GM12875 (cell line): ENCODE results near the gene ZNF688.

Experiments
- H3K4me3 ChIP-seq: one replicate; pipeline ENCODE4 v1.5.1; 2011; ENCODE audit warnings: low read depth, low read length, control low read depth
- TF ChIP-seq, protein P1 (sequence below): IDR thresholded peaks from 2 replicates; pipeline ENCODE4 v1.5.1; 2011; ENCODE audit warnings: low read depth, mild to moderate bottlenecking, control low read depth, inconsistent platforms, low read length, moderate library complexity, borderline replicate concordance; ENCODE audit not compliant: insufficient read depth

ZNF688 gene

GRCh38 chr16:30554557-30555314, 16.8 kb downstream of the ZNF688 start:
- no peak overlapping the region for H3K4me3 ChIP-seq
- TF ChIP-seq, protein P1, sequence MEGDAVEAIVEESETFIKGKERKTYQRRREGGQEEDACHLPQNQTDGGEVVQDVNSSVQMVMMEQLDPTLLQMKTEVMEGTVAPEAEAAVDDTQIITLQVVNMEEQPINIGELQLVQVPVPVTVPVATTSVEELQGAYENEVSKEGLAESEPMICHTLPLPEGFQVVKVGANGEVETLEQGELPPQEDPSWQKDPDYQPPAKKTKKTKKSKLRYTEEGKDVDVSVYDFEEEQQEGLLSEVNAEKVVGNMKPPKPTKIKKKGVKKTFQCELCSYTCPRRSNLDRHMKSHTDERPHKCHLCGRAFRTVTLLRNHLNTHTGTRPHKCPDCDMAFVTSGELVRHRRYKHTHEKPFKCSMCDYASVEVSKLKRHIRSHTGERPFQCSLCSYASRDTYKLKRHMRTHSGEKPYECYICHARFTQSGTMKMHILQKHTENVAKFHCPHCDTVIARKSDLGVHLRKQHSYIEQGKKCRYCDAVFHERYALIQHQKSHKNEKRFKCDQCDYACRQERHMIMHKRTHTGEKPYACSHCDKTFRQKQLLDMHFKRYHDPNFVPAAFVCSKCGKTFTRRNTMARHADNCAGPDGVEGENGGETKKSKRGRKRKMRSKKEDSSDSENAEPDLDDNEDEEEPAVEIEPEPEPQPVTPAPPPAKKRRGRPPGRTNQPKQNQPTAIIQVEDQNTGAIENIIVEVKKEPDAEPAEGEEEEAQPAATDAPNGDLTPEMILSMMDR: no peak

DNA sequence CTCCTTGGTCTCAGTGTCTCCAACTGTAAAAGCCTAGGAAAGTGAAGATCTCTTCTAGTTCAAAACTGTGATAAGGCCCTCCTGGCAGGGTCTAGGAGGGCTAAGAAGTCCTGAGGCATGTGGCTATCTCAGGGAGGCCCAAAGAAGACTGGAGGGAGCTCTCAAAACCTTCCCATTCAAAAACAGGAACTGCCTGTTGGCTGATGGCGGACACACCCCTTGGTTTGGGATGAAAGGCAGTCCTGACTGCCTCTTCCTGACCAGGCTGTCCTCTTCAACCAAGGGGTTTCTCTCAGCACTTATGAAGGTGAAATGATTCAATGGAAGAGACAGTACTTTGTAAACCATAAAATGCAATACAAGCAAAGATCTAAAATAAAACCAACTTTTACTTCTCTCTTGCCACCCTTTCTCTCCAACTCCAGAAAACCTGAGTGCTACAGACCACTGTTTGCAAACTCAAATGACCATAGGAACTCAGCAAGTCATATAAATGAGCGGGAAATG, 18.1 kb downstream of the ZNF688 start:
- TF ChIP-seq, protein P1: no peak
- H3K4me3 ChIP-seq: no peak overlapping the region

DNA sequence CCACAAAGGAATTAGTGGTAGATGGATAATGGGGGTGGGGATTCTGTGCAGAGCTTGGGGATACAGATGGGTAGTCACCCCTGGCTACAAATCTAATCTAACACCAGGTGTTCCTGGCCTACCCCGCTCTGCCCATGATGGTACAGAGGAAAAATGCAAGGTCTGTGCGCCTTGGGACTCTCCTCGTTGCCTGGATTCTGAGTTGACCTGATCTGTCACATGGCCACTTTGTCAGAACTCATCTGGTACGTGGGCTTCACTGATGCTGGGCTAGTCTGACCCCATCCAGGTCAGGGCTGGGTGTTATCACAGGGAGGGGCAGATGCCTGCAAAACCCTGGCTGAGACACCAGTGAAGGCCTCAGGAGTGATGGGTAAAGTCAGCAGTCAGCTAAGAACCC, 18.6 kb downstream of the ZNF688 start:
- TF ChIP-seq, protein P1: no peak
- H3K4me3 ChIP-seq: no peak overlapping the region

DNA sequence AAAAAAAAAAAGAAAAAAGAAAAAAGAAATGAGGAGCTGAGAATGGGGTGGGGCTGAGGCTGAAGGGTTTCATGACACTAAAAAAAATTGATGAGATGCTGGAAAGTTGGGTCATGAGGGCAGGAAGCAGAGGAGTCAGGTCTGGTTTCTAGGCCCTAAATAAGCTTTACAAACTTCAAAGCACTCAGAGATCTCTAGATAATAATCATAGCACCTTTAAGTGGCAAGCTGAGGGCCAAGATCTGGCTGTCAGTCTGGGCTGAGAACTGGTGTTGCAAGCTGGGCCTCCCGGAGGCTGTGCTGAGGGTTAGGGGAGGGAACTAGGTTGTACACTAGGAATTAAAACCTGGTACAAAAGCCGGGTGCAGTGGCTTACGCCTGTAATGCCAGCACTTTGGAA, 19.7 kb downstream of the ZNF688 start:
- TF ChIP-seq, protein P1: no peak
- no peak overlapping the region for H3K4me3 ChIP-seq

- TF ChIP-seq, protein P1: no peak
- H3K4me3 ChIP-seq: no peak overlapping the region
Measured at GRCh38 chr16:30548416-30549253, 22.9 kb downstream of the ZNF688 start.

GRCh38 chr16:30546115-30546514, 25.4 kb downstream of the ZNF688 start:
- TF ChIP-seq, protein P1: no peak
- no peak overlapping the region for H3K4me3 ChIP-seq
